ENCODE results near the gene LMF1.
"Not testable (repeated sequence)": the region's sequence is repeated elsewhere in the genome, so short reads cannot be mapped to it uniquely, and the experiment has no call there.

DNA sequence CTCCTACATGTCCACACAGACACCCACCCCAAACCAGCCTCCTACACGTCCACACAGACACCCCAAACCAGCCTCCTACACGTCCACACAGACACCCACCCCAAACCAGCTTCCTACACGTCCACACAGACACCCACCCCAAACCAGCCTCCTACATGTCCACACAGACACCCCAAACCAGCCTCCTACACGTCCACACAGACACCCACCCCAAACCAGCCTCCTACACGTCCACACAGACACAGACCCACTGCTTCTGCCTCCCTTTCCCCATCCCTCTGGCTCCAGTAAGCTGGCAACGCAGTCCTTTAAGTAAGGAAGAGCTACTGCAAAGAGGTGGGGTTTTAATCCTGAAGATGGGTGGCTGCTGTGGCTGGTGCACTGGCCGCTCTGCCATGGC lies 17.0 kb downstream of the LMF1 start:
- TF ChIP-seq, protein P1, sequence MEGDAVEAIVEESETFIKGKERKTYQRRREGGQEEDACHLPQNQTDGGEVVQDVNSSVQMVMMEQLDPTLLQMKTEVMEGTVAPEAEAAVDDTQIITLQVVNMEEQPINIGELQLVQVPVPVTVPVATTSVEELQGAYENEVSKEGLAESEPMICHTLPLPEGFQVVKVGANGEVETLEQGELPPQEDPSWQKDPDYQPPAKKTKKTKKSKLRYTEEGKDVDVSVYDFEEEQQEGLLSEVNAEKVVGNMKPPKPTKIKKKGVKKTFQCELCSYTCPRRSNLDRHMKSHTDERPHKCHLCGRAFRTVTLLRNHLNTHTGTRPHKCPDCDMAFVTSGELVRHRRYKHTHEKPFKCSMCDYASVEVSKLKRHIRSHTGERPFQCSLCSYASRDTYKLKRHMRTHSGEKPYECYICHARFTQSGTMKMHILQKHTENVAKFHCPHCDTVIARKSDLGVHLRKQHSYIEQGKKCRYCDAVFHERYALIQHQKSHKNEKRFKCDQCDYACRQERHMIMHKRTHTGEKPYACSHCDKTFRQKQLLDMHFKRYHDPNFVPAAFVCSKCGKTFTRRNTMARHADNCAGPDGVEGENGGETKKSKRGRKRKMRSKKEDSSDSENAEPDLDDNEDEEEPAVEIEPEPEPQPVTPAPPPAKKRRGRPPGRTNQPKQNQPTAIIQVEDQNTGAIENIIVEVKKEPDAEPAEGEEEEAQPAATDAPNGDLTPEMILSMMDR (IDR thresholded peaks at IDR 0.05; ENCODE audit: low read depth, low read length) = not testable (repeated sequence)
- not testable (repeated sequence) for TF ChIP-seq EZH2phosphoT487 (IDR thresholded peaks at IDR 0.05; ENCODE audit: low read depth)
